D341Med (cell line): ENCODE data around the gene ZFYVE21.

ENCODE experiments used
- DNase-seq: peaks from one replicate; pipeline ENCODE4 v3.0.0; 2012; ENCODE audit warnings: low spot score

ZFYVE21 gene

GRCh38 chr14:103692159-103692558, 23.5 kb upstream of the ZFYVE21 start:
- no peak for DNase-seq

DNA sequence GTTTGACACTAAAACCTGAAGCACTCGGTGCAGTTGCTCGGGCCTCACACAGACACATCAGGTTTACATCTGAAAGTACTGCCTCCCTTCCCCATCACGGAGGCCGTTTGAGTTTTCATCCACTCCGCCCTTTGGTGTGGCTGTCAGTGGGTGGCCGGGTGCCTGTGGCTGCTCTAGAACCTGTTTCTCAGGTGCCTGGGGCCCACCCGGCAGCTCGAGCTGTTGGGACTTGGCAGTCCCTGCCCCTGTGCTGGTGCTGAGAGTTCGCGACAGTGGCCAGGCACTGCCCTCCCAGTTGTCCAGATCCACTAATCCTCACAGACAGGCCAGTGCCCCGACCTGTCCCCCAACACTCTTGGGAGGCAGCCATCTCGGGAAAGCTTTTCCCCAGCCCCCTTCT, 22.7 kb upstream of the ZFYVE21 start:
- DNase-seq = no peak

DNA sequence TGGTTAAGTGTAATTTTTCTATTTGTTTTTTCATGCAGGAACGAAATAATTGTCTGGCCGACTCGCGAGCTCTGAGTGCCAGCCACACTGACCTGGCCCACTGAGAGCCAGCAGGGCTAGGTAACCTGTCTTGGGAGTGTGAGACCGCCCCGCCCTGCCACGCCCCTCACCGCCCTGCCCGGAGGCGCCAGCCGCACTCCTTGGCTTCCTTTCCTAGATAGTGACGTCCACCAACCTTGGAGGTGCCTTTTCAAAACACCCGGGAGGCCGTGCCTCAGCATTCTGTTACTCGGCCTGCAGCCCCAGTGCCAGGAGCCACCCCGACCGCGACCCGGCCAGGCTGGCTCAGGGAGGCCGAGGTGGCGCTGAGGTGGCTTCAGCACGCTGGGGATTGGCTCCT, 22.1 kb upstream of the ZFYVE21 start:
- no peak for DNase-seq

DNA sequence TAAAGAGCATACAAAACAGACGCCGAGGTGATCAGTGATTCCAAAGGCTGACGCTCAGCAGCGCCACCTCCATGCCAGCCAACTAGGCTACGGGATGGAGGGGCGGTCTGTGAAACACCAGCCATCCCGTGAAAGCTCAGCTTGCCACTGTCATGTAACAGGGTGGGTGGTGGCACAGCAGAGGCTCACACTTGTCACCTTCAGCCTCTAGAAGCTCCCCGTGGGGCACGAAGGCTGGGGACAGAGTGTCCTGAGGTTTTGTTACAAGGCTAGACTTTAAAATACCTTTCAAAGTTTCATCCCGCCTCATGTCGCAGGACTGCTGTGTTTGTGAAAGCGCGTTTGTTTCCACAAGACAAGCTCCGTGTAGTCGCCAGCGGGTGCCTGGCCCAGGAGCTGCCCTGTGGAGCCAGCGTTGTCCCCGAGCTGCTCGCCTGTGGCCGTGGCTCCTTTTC, 21.0 kb upstream of the ZFYVE21 start:
- DNase-seq = peak; percentile 66

GRCh38 chr14:103695296-103696069, 20.1 kb upstream of the ZFYVE21 start:
- DNase-seq = no peak

DNA sequence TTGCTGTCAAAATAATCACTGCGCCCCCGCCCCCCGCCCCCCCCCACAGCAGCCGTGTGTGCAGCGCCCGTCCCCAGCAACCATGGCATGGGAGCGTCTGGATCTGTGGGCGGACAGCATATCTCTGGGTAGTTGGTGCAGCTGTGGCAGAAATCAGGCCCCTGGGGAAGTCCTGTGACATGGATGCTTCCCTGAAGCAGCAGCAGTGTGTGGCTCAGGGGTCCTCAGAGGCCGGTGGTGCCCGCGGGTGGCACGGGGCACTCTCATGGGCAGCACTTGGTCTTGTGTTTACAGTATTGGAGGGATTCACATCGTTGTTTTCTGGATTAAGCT, 19.6 kb upstream of the ZFYVE21 start:
- DNase-seq = no peak

DNA sequence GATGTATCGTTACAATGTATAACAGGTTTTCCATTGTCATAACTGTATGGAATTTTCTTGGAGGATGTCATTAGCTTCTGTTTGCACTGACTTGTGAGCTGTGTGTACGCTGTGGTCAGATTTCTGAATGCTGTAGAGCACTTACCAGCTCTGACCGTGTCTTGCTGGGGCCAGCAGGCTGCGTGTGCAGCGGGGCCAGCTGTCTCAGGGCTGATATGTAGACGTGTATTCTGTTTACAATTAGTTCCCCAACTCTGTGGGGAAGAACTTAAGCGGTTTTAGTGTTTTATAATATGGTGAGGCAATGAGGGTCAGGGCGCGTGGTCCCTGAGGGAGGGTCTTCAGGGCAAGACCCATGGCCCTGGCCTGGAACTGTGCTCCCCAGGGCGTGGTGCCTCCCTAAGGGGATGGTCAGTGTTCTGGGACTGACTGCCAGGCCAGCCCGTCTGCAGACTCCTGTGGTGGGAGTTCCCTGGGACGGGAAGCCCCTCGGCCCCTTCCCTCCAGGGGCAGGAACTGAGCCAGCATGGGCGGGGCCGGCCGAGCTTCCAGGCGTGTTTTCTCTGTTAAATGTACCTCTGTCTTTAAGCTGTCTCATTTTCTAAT, 19.0 kb upstream of the ZFYVE21 start:
- DNase-seq = no peak

DNA sequence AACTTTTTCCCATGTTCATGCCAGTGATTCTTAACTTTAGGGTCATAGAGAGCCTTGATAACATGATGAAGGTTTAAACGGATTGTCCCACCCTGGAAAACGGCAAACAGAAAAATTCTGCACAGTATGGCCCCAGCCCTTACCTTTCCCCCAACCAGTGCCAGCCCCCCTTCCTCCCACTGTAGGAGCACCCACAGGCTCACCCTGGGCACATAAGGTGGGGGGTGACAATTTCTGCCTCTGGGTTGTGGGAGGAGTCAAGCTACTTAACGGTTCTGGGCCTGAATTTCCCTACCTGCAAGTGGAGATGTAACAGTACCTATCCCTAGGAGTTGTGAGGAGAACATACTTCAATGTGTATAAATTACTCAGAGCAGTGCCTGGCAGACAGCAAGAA, 18.4 kb upstream of the ZFYVE21 start:
- DNase-seq = no peak

- no peak for DNase-seq
Observed at GRCh38 chr14:103697603-103698379, 17.8 kb upstream of the ZFYVE21 start.

- no peak for DNase-seq
Observed at GRCh38 chr14:103698380-103699260, 17.0 kb upstream of the ZFYVE21 start.

GRCh38 chr14:103699261-103699661, 16.3 kb upstream of the ZFYVE21 start:
- DNase-seq = no peak

GRCh38 chr14:103699901-103700752, 15.5 kb upstream of the ZFYVE21 start:
- no peak for DNase-seq

- DNase-seq = no peak
Observed at GRCh38 chr14:103700753-103701490, 14.7 kb upstream of the ZFYVE21 start.

- DNase-seq = no peak
Observed at GRCh38 chr14:103702095-103702494, 13.5 kb upstream of the ZFYVE21 start.

- no peak for DNase-seq
Observed at GRCh38 chr14:103702497-103703432, 12.8 kb upstream of the ZFYVE21 start.

- DNase-seq = no peak
Observed at GRCh38 chr14:103703433-103704385, 11.9 kb upstream of the ZFYVE21 start.

DNA sequence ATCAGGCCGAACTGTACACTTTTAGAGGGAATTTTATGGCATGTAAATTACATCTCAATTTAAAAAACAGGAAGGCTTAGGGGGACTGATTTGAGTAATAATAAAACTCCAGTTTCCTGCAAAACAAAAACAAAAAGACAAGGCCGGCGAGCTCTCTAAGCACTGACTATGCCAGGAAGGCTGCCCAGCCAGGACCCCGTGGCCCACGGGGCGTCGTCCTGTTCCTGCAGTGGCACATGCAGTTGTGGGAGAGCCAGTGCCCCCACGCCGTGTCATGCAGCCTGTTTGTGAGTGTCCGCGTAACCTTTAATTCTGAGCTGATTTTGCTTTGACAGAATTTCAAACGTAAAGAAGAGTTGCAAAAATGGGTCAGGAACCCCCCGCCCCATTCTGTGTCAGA, 10.9 kb upstream of the ZFYVE21 start:
- no peak for DNase-seq

DNA sequence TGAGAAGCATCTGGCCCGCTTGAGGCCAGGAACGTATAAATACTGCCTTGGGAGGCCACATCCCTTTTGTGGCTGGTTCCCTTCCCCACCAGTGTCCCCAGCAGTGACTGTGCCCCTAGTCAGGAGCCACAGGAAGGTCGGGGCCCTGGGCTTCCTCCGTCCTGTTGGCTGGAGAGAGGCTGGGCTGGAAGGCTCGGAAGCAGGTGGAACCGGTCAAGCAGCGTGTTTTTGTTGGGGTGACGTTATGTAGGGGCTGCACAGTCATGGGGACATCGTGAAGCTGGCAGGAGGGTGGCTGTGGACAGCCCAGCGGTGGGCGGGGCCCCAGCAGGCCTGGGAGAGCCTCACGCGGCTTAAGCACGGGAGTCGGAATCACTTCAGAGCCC, 10.5 kb upstream of the ZFYVE21 start:
- no peak for DNase-seq
